Measurements from ENCODE around the gene OR2T6. TPM values are rescaled to one million over a fixed set of nuclear protein-coding genes. Genes with fewer than 3 reads are reported as not detected.

The OR2T6 gene
- polyA plus RNA-seq: not detected in 2 replicates

GRCh38 chr1:248375446-248375845 lies at the start of gene OR2T6:
TSS of gene OR2T6 (plus strand) at chr1:248375746. CDS start at chr1:248387609, 11,863 bp downstream.

GRCh38 chr1:248348475-248348874 lies 27.1 kb upstream of the OR2T6 start, which contains the start of gene OR14C36:
TSS of gene OR14C36 (plus strand) at chr1:248348775. CDS start at chr1:248348775, 0 bp downstream.

GRCh38 chr1:248361121-248361715 lies 14.3 kb upstream of the OR2T6 start, which contains the start of gene OR2T4:
TSS of gene OR2T4 (plus strand) at chr1:248361665. CDS start at chr1:248361665, 0 bp downstream.

GRCh38 chr1:248402748-248403147 lies 27.2 kb downstream of the OR2T6 start, which contains the start of gene OR2T1:
TSS of gene OR2T1 (plus strand) at chr1:248403048. CDS start at chr1:248406148, 3,100 bp downstream.

Other genes starting within 250 kb of the OR2T6 start
- gene OR2M5, start 230.6 kb upstream of the OR2T6 start, polyA plus RNA-seq: not detected in 2 replicates
- gene OR2M2, start 200.9 kb upstream of the OR2T6 start, polyA plus RNA-seq: not detected in 2 replicates
- gene OR2M3, start 178.5 kb upstream of the OR2T6 start, polyA plus RNA-seq: not detected in 2 replicates
- not detected in 2 replicates for gene OR2M4, start 144.3 kb upstream of the OR2T6 start, polyA plus RNA-seq
- gene OR2T33, start 97.8 kb upstream of the OR2T6 start, polyA plus RNA-seq: not detected in 2 replicates
- gene OR2T12, start 72.3 kb upstream of the OR2T6 start, polyA plus RNA-seq: not detected in 2 replicates
- gene OR2M7, start 51.2 kb upstream of the OR2T6 start, polyA plus RNA-seq: not detected in 2 replicates
- gene OR14C36, start 27.0 kb upstream of the OR2T6 start, polyA plus RNA-seq: not detected in 2 replicates
- gene OR2T4, start 14.1 kb upstream of the OR2T6 start, polyA plus RNA-seq: not detected in 2 replicates
- gene OR2T1, start 27.3 kb downstream of the OR2T6 start, polyA plus RNA-seq: not detected in 2 replicates
- gene OR2T2, start 69.9 kb downstream of the OR2T6 start, polyA plus RNA-seq: not detected in 2 replicates
- gene OR2T3, start 97.6 kb downstream of the OR2T6 start, polyA plus RNA-seq: not detected in 2 replicates
- not detected in 2 replicates for gene OR2T5, start 112.8 kb downstream of the OR2T6 start, polyA plus RNA-seq
- not detected in 2 replicates for gene OR2G6, start 132.3 kb downstream of the OR2T6 start, polyA plus RNA-seq
- gene OR2T29, start 187.0 kb downstream of the OR2T6 start, polyA plus RNA-seq: not detected in 2 replicates
- not detected in 2 replicates for gene OR2T34, start 199.0 kb downstream of the OR2T6 start, polyA plus RNA-seq
- not detected in 2 replicates for gene OR2T10, start 222.0 kb downstream of the OR2T6 start, polyA plus RNA-seq

All from Purkinje cell (primary cell).